ENCODE data around the gene SLC12A9.
A peak's percentile ranks its signal among the peaks of the same experiment; 100 is the strongest.

SLC12A9 gene

DNA sequence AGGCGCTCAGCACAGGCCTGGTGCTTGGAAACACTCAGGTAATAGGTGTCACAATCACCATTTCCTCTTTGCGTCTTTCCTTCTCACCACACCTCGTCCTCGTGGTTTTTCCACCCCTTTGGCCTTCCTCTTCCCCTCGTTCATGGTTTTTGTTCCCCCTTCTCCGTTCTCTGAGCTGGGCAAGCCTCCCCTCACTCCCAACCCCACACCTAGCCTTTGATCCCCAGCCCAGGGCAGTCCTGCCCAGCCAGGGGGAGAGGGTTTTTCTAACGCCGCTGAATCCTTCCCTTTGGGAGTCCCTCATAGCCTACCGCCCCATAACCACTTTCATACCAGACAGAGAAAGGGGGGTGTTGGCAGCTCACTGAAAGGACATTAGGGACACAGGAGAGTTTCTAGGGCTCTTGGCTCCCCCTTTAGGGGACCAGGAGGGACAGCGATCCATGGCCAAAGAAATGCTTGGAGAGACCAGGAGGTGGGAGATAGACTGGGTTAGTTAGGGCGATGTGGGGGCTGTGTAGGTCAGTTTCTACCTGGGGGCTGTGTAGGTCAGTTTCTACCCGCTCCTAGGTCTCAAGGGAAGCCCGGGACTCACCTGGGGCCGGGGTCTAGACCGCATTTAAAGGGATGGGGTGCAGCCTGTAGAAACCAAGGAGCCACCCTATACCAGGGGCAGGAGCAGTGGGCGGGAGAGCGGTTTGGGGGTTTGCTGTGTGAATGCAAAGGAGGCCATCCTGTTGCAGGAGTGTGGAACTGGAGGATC lies 26.6 kb upstream of the SLC12A9 start:
- peak overlapping the region; percentile 77 for H3K4me3 ChIP-seq (replicated peaks; ENCODE audit: low read depth, low read length)
- DNase-seq (ENCODE audit: low read depth), result peak; percentile 41
- TF ChIP-seq CTCF (IDR thresholded peaks at IDR 0.05; ENCODE audit: low read length, missing control alignments), result peak; percentile 30

GRCh38 chr7:100826514-100827329 lies 25.8 kb upstream of the SLC12A9 start:
- peak overlapping the region; percentile 77 for H3K4me3 ChIP-seq (replicated peaks; ENCODE audit: low read depth, low read length)
- DNase-seq (ENCODE audit: low read depth), result no peak
- TF ChIP-seq CTCF (IDR thresholded peaks at IDR 0.05; ENCODE audit: low read length, missing control alignments), result no peak

- TF ChIP-seq CTCF (IDR thresholded peaks at IDR 0.05; ENCODE audit: low read length, missing control alignments), result peak; percentile 54
- peak within 1 kb of the TSS; percentile 77 for H3K4me3 ChIP-seq (replicated peaks; ENCODE audit: low read depth, low read length)
- DNase-seq (ENCODE audit: low read depth), result peak; percentile 89
Measured at GRCh38 chr7:100827330-100828226, 24.9 kb upstream of the SLC12A9 start, which contains the start of gene EPHB4. TSS of gene EPHB4 (minus strand) at chr7:100827523. CDS start at chr7:100827030, 493 bp downstream.

- DNase-seq (ENCODE audit: low read depth), result no peak
- no peak overlapping the region for H3K4me3 ChIP-seq (replicated peaks; ENCODE audit: low read depth, low read length)
- no peak for TF ChIP-seq CTCF (IDR thresholded peaks at IDR 0.05; ENCODE audit: low read length, missing control alignments)
Measured at GRCh38 chr7:100829150-100829716, 23.3 kb upstream of the SLC12A9 start.

GRCh38 chr7:100830396-100830795 lies 22.1 kb upstream of the SLC12A9 start:
- no peak overlapping the region for H3K4me3 ChIP-seq (replicated peaks; ENCODE audit: low read depth, low read length)
- no peak for TF ChIP-seq CTCF (IDR thresholded peaks at IDR 0.05; ENCODE audit: low read length, missing control alignments)
- no peak for DNase-seq (ENCODE audit: low read depth)

DNA sequence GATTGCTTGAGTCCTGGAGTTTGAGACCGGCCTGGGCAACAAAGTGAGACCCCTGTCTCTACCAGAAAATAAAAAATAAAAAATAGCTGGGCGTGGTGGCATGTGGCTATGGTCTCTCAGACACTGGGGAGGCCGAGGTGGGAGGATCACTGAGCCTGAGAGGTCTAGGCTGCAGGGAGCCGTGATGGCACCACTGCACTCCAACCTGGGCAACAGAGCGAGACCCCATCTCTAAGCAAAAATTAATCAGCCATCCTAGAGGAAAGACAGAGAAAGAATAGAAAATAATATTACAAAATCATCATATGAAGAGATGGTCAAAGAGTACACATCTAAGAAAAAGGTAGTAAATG lies 20.3 kb upstream of the SLC12A9 start:
- TF ChIP-seq CTCF (IDR thresholded peaks at IDR 0.05; ENCODE audit: low read length, missing control alignments), result no peak
- no peak for DNase-seq (ENCODE audit: low read depth)
- no peak overlapping the region for H3K4me3 ChIP-seq (replicated peaks; ENCODE audit: low read depth, low read length)
